Hepatic stellate cell (primary cell): ENCODE results near the gene CNNM2.
A peak's percentile ranks its signal among the peaks of the same experiment; 100 is the strongest.
"Not testable (repeated sequence)": the region's sequence is repeated elsewhere in the genome, so short reads cannot be mapped to it uniquely, and the experiment has no call there.

Experiments used
- DNase-seq: peaks from one replicate; pipeline ENCODE4 v3.0.0; 2011; ENCODE audit warnings: low spot score

CNNM2 gene

GRCh38 chr10:102926842-102927241 is 8.7 kb downstream of the CNNM2 start:
- no peak for DNase-seq

DNA sequence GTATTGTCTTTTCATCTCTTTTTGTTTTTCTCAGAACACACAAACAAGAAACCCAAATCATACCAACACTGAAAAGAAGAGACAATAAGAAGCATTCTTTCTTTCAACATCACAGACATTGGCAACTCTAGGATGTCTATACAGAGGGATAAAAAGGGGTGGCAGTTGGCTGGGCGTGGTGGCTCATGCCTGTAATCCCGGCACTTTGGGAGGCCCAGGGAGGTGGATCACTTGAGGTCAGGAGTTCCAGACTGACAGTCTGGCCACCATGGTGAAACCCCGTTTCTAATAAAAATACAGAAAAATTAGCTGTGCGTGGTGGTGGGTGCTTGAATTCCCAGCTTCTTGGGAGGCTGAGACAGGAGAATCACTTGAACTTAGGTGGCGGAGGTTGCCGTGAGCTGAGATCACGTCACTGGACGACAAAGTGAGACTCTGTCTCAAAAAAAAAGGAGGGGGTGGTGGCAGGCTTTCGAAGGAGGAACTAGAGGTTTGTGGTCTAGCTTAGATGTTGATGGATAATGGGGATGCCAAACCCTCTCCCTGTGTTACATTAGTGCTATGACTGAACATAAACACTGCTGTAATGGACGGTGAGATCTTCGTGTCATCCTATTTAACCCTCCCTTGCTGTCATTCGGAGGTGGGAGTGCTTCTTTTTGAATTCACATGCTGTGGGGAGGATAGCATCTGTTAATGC is 9.4 kb downstream of the CNNM2 start:
- DNase-seq = no peak

DNA sequence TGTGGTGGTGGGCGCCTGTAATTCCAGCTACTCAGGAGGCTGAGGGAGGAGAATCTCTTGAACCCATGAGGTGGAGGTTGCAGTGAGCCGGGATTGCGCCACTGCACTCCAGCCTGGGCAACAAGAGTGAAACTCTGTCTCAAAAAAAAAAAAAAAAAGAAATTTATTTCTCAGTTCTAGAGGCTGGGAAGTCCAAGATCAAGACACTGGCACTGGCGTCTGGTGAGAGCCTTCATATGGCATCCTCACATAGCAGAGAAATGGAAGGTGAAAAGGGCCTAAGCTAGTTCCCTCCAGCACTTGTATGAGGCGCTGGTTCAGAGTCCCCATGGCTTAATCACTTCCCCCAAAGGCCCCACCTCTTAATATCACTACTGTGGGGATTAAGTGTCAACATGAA is 10.3 kb downstream of the CNNM2 start:
- DNase-seq = not testable (repeated sequence)

DNA sequence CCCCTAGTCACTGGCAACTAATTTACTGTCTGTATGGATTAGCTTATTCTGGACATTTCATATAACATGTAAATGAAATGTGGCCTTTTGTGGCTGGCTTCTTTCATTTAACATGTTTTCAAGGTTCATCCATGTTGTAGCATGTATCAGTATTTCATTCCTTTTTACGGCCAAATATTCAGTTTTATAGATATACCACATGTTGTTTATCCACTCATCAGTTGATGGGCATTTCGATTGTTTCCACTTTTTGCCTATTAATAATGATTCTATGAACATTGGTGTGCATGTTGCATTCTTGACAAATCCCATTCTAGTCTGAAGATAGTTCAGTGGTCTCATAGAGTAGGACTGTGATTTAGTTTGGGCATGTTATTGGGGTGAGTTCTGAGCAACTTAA is 12.6 kb downstream of the CNNM2 start:
- DNase-seq = no peak

- no peak for DNase-seq
Measured at GRCh38 chr10:102931643-102932042, 13.5 kb downstream of the CNNM2 start.

DNA sequence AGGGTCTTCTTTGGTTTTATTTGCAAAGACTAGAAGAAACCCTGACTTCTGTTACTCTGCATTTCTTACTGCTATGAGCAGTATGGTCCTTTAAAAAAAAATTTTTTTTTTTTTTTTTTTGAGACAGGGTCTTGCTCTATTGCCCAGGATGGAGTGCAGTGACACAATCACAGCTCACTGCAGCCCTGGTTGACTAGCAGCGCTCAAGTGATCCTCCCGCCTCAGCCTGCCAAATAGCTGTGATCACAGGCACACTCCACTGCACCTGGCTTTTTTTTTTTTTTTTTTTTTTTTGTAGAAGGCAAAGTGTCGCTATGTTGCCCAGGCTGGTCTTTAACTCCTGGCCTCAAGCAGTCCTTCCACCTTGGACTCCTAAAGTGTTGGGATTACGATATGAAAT is 17.4 kb downstream of the CNNM2 start:
- no peak for DNase-seq

DNA sequence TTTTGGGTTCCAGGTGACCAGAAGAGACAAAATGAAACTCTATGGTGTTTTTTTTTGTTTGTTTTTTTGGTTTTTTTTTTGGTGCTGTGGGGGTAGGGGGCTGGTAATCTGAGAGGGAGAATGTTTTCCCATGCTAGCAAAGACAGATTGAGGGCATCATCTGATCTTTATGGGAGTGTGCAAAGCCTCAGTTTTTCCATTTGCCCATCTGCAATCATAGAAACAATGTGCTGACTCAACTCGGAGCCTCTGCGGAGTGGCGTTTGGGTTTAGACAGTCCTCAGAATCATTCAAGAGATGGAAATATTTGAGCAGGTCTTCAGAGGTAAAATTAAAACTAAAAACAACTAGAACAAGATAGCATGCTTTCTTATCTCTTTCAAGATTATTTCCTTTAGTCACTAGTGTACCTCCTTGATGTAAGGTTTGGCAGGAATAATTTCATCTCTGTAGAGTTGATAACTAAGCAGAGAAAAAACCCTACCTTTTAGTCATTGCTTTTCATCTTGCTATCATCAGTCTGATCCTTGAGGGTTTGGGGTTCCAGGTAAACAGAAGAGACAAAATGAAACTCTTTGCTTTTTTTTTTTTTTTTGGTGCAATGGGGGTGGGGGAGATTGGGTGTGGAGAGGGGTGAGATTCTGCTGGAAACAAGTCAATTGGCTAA is 18.0 kb downstream of the CNNM2 start:
- DNase-seq = no peak

- DNase-seq = no peak
Measured at GRCh38 chr10:102941401-102941800, 23.3 kb downstream of the CNNM2 start.

DNA sequence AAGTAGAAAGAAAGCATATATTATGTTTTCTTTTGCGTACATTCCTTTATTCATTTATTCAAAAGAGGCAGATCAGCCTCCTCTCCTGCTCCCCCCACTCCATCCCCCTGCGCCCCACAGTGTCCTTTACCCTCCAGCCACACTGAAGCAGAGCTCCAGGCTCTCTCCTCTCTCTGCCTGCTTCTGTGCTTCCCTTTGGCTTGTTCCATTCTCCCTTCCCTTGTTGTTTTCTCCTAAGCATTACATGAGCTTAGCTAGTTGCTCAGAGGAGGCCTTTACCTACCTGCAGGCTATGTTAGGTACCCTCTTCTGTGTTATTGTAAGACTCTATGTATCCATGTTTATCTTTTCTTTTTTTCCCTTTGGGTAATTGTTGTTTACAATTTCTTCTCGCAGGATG is 27.4 kb downstream of the CNNM2 start:
- DNase-seq = no peak

DNA sequence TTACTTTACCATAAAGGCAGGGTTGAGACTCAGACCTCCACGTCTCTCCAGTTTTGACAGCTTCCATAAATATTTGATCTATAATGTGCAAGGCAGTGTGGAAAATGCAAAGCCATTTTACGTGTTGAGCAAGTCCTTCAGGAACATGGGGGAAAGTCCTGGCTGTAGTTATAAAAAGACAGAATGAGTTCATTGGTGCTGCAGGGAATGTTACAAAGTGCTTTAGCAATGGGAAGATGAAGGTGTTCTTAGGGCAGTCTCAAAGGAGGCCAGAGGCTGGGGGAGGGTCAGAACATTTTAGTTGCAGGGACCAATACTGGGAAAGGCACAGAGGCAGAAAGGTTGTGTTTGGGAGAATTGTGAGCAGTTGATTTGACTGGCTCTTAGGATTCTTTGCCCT is 27.9 kb downstream of the CNNM2 start:
- DNase-seq = no peak

DNA sequence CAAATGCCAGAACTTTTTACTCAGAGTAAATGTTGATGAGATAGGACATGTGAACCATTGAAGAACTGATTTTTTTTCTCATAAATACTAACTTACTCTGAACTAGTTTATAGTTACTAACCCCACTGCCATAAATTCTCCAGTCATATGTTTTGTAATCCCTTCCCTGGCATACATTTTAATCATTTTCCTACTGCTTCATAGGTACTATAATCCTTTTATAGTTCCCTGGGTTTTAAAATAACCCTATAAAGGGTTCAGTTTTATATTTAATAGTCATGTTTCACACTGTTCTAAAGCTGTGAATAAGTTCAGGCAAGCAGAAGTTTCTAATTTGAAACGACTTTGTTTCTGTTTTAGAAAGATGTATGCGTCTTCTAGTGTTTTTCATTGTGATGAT is 28.9 kb downstream of the CNNM2 start:
- DNase-seq = no peak

- DNase-seq = no peak
Measured at GRCh38 chr10:102948176-102948575, 30.1 kb downstream of the CNNM2 start.

- no peak for DNase-seq
Measured at GRCh38 chr10:102948786-102949185, 30.7 kb downstream of the CNNM2 start.

GRCh38 chr10:102949916-102950315 is 31.8 kb downstream of the CNNM2 start:
- no peak for DNase-seq

- no peak for DNase-seq
Measured at GRCh38 chr10:102951316-102951715, 33.2 kb downstream of the CNNM2 start.

DNA sequence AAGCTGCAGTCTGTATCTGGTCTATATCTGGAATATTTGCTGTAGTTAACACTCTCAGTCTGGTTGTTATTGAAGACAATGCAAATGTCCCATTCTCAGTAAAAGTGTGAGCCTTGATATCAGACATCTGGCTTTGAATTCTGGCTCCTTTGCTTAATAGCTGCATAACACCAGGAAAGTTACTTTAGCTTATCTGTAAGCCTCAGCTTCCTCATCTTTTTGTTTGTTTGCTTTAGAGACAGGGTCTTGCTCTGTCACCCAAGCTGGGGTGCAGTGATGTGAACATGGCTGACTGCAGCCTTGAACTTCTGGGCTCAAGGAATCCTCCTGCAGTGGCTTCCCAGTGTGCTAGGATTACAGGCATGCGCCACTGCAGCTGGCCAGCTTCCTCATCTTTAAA is 41.3 kb downstream of the CNNM2 start:
- no peak for DNase-seq

- DNase-seq = no peak
Measured at GRCh38 chr10:102960157-102960556, 42.1 kb downstream of the CNNM2 start.

DNA sequence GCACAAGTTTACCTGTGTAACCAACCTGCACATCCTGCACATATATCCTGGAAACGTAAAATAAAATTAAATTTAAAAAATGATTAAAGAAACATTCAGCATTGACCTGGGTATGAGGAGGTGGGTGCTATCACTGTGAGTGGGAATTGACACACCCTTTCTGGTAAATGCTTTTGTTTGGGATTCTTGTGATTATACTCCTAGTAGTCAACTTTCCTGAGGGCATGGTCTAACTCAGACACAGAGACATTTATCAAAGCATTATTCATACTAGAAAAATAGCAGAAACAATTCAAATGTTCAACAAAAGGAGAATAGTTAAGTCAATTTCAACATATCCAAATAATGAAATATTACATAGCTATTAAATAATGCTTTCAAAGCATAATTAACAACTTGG is 44.2 kb downstream of the CNNM2 start:
- DNase-seq = no peak

DNA sequence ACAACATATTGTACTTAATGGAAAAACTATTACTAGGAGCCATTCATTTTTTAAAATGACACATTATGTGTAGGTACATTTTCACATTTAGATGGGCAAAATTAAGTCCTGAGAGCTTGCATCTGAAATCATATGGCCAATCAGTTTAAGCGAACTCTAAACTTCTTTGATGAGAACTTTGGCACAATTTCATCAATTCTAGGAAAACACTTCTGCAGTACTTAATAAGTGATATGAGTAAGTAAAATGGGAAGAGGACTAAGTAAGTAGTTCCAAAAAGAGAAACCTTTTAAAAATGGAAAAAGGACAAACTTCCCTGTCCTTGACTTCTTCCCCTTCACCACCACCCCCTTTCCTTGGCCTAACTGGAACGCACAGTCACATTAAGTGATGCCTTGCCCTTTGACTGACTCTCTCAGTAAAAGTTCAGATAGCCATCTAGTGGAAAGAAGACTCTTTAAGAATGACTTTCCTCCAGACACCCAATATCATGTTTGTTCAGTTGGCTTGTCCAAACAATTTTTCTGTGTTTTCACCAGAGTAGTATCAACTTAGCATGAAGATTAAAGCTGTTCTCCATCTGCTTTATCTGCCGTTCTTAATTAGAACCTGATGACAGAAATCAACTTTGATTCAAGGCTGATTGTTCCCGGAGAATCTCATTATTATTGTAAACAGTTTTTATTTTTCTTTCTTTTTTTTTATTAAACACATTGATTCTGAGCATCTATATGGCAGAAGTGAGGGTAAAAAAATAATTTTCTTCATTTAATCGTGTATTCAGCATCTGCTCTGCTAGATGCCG is 45.1 kb downstream of the CNNM2 start:
- DNase-seq = peak; percentile 20

DNA sequence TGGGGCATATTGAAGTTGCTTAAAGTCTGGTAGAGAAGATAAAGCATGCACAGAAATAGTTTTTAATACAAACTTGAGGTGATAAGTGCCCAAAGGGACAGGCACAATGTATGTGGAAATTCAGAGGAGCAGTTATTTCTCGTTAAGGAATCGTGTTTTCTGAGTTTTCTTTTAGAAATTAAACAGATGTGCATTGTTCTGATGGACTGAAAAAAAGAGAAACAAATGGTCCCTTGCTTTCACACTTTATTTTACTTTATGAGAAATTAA is 45.6 kb downstream of the CNNM2 start:
- DNase-seq = no peak

DNA sequence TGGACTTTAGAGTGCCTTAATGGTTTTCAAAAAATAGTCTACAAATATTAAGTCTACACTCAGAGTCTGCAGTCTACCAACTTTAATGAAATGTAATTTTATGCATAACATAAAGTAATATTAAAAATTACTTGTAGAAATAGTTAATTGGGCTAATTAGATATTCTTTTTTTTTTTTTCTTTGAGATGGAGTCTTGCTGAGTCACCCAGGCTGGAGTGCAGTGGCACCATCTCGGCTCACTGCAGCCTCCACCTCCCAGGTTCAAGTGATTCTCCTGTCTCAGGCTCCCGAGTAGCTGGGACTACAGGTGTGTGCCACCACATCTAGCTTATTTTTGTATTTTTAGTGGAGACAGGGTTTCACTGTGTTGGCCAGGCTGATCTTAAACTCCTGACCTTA is 46.0 kb downstream of the CNNM2 start:
- DNase-seq = not testable (repeated sequence)

DNA sequence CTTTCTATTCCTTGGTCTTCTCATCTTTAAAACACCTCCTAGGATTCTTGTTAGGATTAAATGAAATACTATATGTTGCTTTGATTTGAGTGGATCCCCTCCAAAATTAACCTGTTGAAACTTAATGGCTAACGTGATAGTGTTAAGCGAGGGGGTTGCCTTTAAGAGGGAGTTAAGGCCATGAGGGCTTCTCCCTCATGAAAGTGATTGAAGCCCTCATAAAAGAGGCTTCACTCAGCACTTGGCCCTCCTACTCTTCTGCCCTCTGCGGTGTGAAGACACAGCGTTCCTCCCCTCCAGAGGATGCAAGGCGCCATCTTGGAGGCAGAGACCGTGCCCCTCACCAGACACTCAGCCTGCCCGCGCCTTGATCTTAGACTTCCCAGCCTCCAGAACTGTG is 46.6 kb downstream of the CNNM2 start:
- no peak for DNase-seq

- DNase-seq = no peak
Measured at GRCh38 chr10:102965311-102965851, 47.3 kb downstream of the CNNM2 start.
